ENCODE data around the gene SLC39A11. TPM values are rescaled to one million over a fixed set of nuclear protein-coding genes. Genes with fewer than 3 reads are reported as not detected.
"Not testable (repeated sequence)": the region's sequence is repeated elsewhere in the genome, so short reads cannot be mapped to it uniquely, and the experiment has no call there.

SLC39A11 gene
- total and polyA plus RNA-seq, 12 donors = 7.0 to 91.4 (median 22.7) TPM

- Histone ChIP-seq H3K27ac (no peak overlapping the region), H3K27me3 (no peaks in the 10 kb centered on the region), H3K36me3 (replicated peaks in 1 of 2) (no peaks in the 10 kb centered on the region), H3K4me1 (replicated peaks in 1 of 2) (no peaks in the 10 kb centered on the region), H3K4me3 (no peak overlapping the region), H3K9me3 (replicated peaks in 1 of 3) (no peaks in the 10 kb centered on the region)
- DNase-seq = no peak
- WGBS, 4 donors = 80 to 98% (median 89%) methylated on average over 2 to 3 of the region's 3 CpGs
- no peak for TF ChIP-seq CTCF (IDR thresholded peaks at IDR 0.05)
- no peak for TF ChIP-seq POLR2A (IDR thresholded peaks at IDR 0.05)
- intact Hi-C loops (cut with DNase I) = no loop called here
These were observed 190.8 kb downstream of the SLC39A11 start for GRCh38 chr17:72901657-72902056.

GRCh38 chr17:72901083-72901482, 191.4 kb downstream of the SLC39A11 start:
- no peak for TF ChIP-seq POLR2A (IDR thresholded peaks at IDR 0.05)
- TF ChIP-seq CTCF (IDR thresholded peaks at IDR 0.05) = no peak
- WGBS, 4 donors = 74 to 80% (median 76%) methylated on average over 9 of the region's 9 CpGs
- intact Hi-C loops (cut with DNase I) = no loop called here
- Histone ChIP-seq H3K4me3 (no peak overlapping the region), H3K36me3 (replicated peaks in 1 of 2) (no peaks in the 10 kb centered on the region), H3K9me3 (replicated peaks in 1 of 3) (no peaks in the 10 kb centered on the region), H3K4me1 (replicated peaks in 1 of 2) (no peaks in the 10 kb centered on the region), H3K27me3 (no peaks in the 10 kb centered on the region), H3K27ac (no peak overlapping the region)
- no peak for DNase-seq

- H3K27me3 ChIP-seq = no peaks in the 10 kb centered on the region
- intact Hi-C loops (cut with DNase I) = no loop called here
- WGBS, 4 donors = 66 to 77% (median 72%) methylated on average over 6 of the region's 6 CpGs
These were observed 191.9 kb downstream of the SLC39A11 start for GRCh38 chr17:72900654-72900971.

GRCh38 chr17:72898725-72899124, 193.8 kb downstream of the SLC39A11 start:
- no peaks in the 10 kb centered on the region for H3K36me3 ChIP-seq (replicated peaks in 1 of 2)
- no peak overlapping the region for H3K27ac ChIP-seq
- no peaks in the 10 kb centered on the region for H3K27me3 ChIP-seq
- no peak for TF ChIP-seq POLR2A (IDR thresholded peaks at IDR 0.05)
- WGBS, 4 donors = 86 to 92% (median 88%) methylated on average over 9 of the region's 9 CpGs
- H3K4me1 ChIP-seq (replicated peaks in 1 of 2) = no peaks in the 10 kb centered on the region
- H3K4me3 ChIP-seq = no peak overlapping the region
- DNase-seq = no peak
- intact Hi-C loops (cut with DNase I) = no loop called here
- H3K9me3 ChIP-seq (replicated peaks in 1 of 3) = no peaks in the 10 kb centered on the region

More at GRCh38 chr17:72900654-72900971, 191.9 kb downstream of the SLC39A11 start:
- H3K9me3 ChIP-seq (replicated peaks in 1 of 3) = no peaks in the 10 kb centered on the region
- DNase-seq = no peak
- TF ChIP-seq CTCF (IDR thresholded peaks at IDR 0.05) = no peak
- TF ChIP-seq POLR2A (IDR thresholded peaks at IDR 0.05) = no peak
- H3K4me1 ChIP-seq (replicated peaks in 1 of 2) = no peaks in the 10 kb centered on the region
- no peaks in the 10 kb centered on the region for H3K36me3 ChIP-seq (replicated peaks in 1 of 2)
- no peak overlapping the region for H3K4me3 ChIP-seq
- no peak overlapping the region for H3K27ac ChIP-seq

- H3K36me3 ChIP-seq (replicated peaks in 1 of 2); intact Hi-C loops (cut with DNase I): not testable (repeated sequence)
- 55 to 92% (median 79%) methylated on average over 7 of the region's 7 CpGs for WGBS, 4 donors
These were observed 196.2 kb downstream of the SLC39A11 start for GRCh38 chr17:72896288-72896687.

More at GRCh38 chr17:72896288-72896687, 196.2 kb downstream of the SLC39A11 start:
- not testable (repeated sequence) for H3K4me3 ChIP-seq; H3K4me1 ChIP-seq (replicated peaks in 1 of 2); H3K9me3 ChIP-seq (replicated peaks in 1 of 3); H3K27ac ChIP-seq; H3K27me3 ChIP-seq
- peak in 2 of 7 donors; percentile 4 to 17 for DNase-seq
